H1 (cell line): ENCODE results near the gene TAF11L3. TPM values are rescaled to one million over a fixed set of nuclear protein-coding genes. Genes with fewer than 3 reads are reported as not detected.

Source experiments
- CTCF ChIA-PET: fragments of 300-600 bp; sonication (Branson Sonifier 250); formaldehyde crosslinking; loops from one replicate; lab custom pipeline; 2021; ENCODE audit not compliant: partially characterized antibody; lab: Charles Lee
- POLR2A ChIA-PET: fragments of 300-600 bp; sonication (Branson Sonifier 250); formaldehyde crosslinking; loops from one replicate; lab custom pipeline; 2021; ENCODE audit warnings: inconsistent platforms; ENCODE audit not compliant: partially characterized antibody; lab: Charles Lee
- DNase-seq, 2 experiments: peaks; one replicate each; pipeline versions ENCODE4 v3.0.0 to v3.0.0-alpha.2; 2010 to 2022; ENCODE audit warnings: low spot score in 2 of 2, low read depth in 1 of 2, mixed read lengths in 1 of 2
- FAIRE-seq: peaks from 2 replicates; lab custom pipeline; 2011; peaks lifted over from hg19 to GRCh38; lab: Jason Lieb, UNC
- H2AFZ ChIP-seq: 2 replicates; pipeline ENCODE4 v1.8.1; 2012; ENCODE audit warnings: low read length, inconsistent platforms
- H2AK5ac ChIP-seq: 2 replicates; pipeline ENCODE4 v1.6.1; 2013; ENCODE audit warnings: low read depth, low read length
- H2BK120ac ChIP-seq: replicated peaks from 2 replicates; pipeline ENCODE3; 2013; ENCODE audit warnings: low read depth, low read length, inconsistent platforms
- H2BK12ac ChIP-seq: 2 replicates; pipeline ENCODE4 v1.6.1; 2013; ENCODE audit warnings: low read depth, low read length
- H2BK15ac ChIP-seq: 2 replicates; pipeline ENCODE4 v1.6.1; 2013; ENCODE audit warnings: low read length
- H2BK20ac ChIP-seq: 2 replicates; pipeline ENCODE4 v1.6.1; 2013; ENCODE audit warnings: low read length
- H2BK5ac ChIP-seq: 2 replicates; pipeline ENCODE4 v1.6.1; 2013; ENCODE audit warnings: low read depth, low read length
- H3K14ac ChIP-seq: 2 replicates; pipeline ENCODE4 v1.6.1; 2013; ENCODE audit warnings: inconsistent platforms; ENCODE audit not compliant: insufficient read length
- H3K18ac ChIP-seq: 2 replicates; pipeline ENCODE4 v1.6.1; 2013; ENCODE audit warnings: low read length; ENCODE audit errors: extremely low read depth
- H3K23ac ChIP-seq: 2 replicates; pipeline ENCODE4 v1.6.1; 2013; ENCODE audit warnings: inconsistent platforms; ENCODE audit not compliant: insufficient read length
- H3K23me2 ChIP-seq: 2 replicates; pipeline ENCODE4 v1.6.1; 2013; ENCODE audit warnings: low read depth, low read length
- H3K27ac ChIP-seq: 2 replicates; pipeline ENCODE4 v1.6.1; 2011; ENCODE audit warnings: low read depth, low read length, inconsistent platforms
- H3K27me3 ChIP-seq, 4 experiments: replicated peaks in 1 of 4; 1 replicate in 1 of 4; 2 replicates in 3 of 4; pipeline versions ENCODE4 v1.6.1 to v1.8.1; 2011 to 2013; ENCODE audit warnings: low read length in 3 of 4, mild to moderate bottlenecking in 3 of 4, inconsistent platforms in 2 of 4, mixed read lengths in 2 of 4, moderate library complexity in 1 of 4; ENCODE audit not compliant: control insufficient read depth in 3 of 4, insufficient read depth in 3 of 4; ENCODE audit errors: extremely low read depth in 1 of 4
- H3K36me3 ChIP-seq, 4 experiments: 2 replicates each; pipeline versions ENCODE4 v1.6.1 to v1.8.1; 2011 to 2013; ENCODE audit warnings: mild to moderate bottlenecking in 4 of 4, low read length in 3 of 4, moderate library complexity in 2 of 4, control low read depth in 1 of 4, inconsistent platforms in 1 of 4; ENCODE audit not compliant: insufficient read depth in 4 of 4, control insufficient read depth in 2 of 4
- H3K4ac ChIP-seq: replicated peaks from 2 replicates; pipeline ENCODE3; 2013; ENCODE audit warnings: low read length, low read depth, mixed read lengths, inconsistent platforms; ENCODE audit not compliant: insufficient read length
- H3K4me1 ChIP-seq, 4 experiments: replicated peaks in 1 of 4; 1 replicate in 1 of 4; 2 replicates in 3 of 4; pipeline versions ENCODE4 v1.6.1 to v1.8.1; 2011 to 2013; ENCODE audit warnings: low read length in 3 of 4, inconsistent platforms in 2 of 4, mixed read lengths in 1 of 4; ENCODE audit not compliant: insufficient read depth in 4 of 4, control insufficient read depth in 3 of 4
- H3K4me2 ChIP-seq, 2 experiments: 2 replicates each; pipeline versions ENCODE4 v1.6.1 to v1.8.1; 2011 to 2013; ENCODE audit warnings: low read depth in 2 of 2, low read length in 2 of 2, control low read depth in 1 of 2, inconsistent platforms in 1 of 2, mild to moderate bottlenecking in 1 of 2; ENCODE audit not compliant: insufficient read depth in 1 of 2
- H3K4me3 ChIP-seq, 4 experiments: fragments of 200-600, 300-600 bp in 1 of 4; sonication (generic), shearing (Covaris generic), sonication (Bioruptor Twin) in 1 of 4; 2 replicates each; pipeline versions ENCODE4 v1.5.1 to v1.8.1; 2011 to 2016; ENCODE audit warnings: low read length in 4 of 4, low read depth in 3 of 4, control low read depth in 2 of 4, inconsistent platforms in 2 of 4, mild to moderate bottlenecking in 2 of 4, mixed read lengths in 1 of 4, moderate library complexity in 1 of 4; ENCODE audit not compliant: insufficient read depth in 2 of 4; ENCODE audit errors: extremely low read depth in 1 of 4
- H3K56ac ChIP-seq: replicated peaks from 2 replicates; pipeline ENCODE3; 2013; ENCODE audit warnings: low read depth, mild to moderate bottlenecking, mixed read lengths, low read length, inconsistent platforms; ENCODE audit not compliant: insufficient read length
- H3K79me1 ChIP-seq: 2 replicates; pipeline ENCODE4 v1.6.1; 2013; ENCODE audit warnings: low read depth, low read length, control low read depth
- H3K79me2 ChIP-seq, 2 experiments: 2 replicates each; pipeline versions ENCODE4 v1.6.1 to v1.8.1; 2012 to 2013; ENCODE audit warnings: low read length in 2 of 2, mild to moderate bottlenecking in 2 of 2, inconsistent platforms in 1 of 2; ENCODE audit not compliant: insufficient read depth in 2 of 2, control insufficient read depth in 1 of 2
- H3K9ac ChIP-seq, 4 experiments: replicated peaks in 1 of 4; 1 replicate in 1 of 4; 2 replicates in 3 of 4; pipeline versions ENCODE4 v1.6.1 to v1.8.1; 2011 to 2013; ENCODE audit warnings: low read depth in 3 of 4, low read length in 3 of 4, control low read depth in 2 of 4, mild to moderate bottlenecking in 2 of 4, moderate library complexity in 2 of 4, inconsistent platforms in 1 of 4; ENCODE audit errors: extremely low read depth in 1 of 4
- H3K9me3 ChIP-seq, 2 experiments: 2 replicates each; pipeline versions ENCODE4 v1.6.1 to v1.8.1; 2012 to 2013; ENCODE audit warnings: mild to moderate bottlenecking in 2 of 2, moderate library complexity in 2 of 2, control low read depth in 1 of 2, inconsistent platforms in 1 of 2, low read depth in 1 of 2, low read length in 1 of 2, mixed read lengths in 1 of 2; ENCODE audit not compliant: insufficient read depth in 2 of 2
- H4K20me1 ChIP-seq, 2 experiments: replicated peaks in 1 of 2; 2 replicates each; pipeline versions ENCODE3 to v1.8.1; 2011 to 2013; ENCODE audit warnings: inconsistent platforms in 2 of 2, low read length in 2 of 2, mild to moderate bottlenecking in 1 of 2; ENCODE audit not compliant: insufficient read depth in 2 of 2, control insufficient read depth in 1 of 2
- H4K5ac ChIP-seq: 2 replicates; pipeline ENCODE4 v1.6.1; 2013; ENCODE audit warnings: low read length, low read depth, mixed read lengths, inconsistent platforms; ENCODE audit not compliant: insufficient read length
- H4K8ac ChIP-seq: 2 replicates; pipeline ENCODE4 v1.8.0; 2013; ENCODE audit warnings: mild to moderate bottlenecking, moderate library complexity, low read length, inconsistent platforms; ENCODE audit not compliant: insufficient read depth; ENCODE audit errors: extremely low read depth
- H4K91ac ChIP-seq: replicated peaks from 2 replicates; pipeline ENCODE3; 2013; ENCODE audit warnings: low read length, mixed read lengths, inconsistent platforms; ENCODE audit not compliant: insufficient read length
- FOSL1 ChIP-seq: IDR thresholded peaks from 2 replicates; pipeline ENCODE4 v1.6.1; 2011; ENCODE audit warnings: mild to moderate bottlenecking, low read depth, low read length, moderate library complexity; ENCODE audit not compliant: insufficient read depth
- KDM1A ChIP-seq: fragments of 200-600, 300-600 bp; sonication (generic); IDR thresholded peaks from 2 replicates; pipeline ENCODE4 v1.7.1; 2016; ENCODE audit warnings: mild to moderate bottlenecking, low read length, borderline replicate concordance
- RAD21 ChIP-seq, 2 experiments: IDR thresholded peaks in 1 of 2; conservative IDR thresholded peaks in 1 of 2; 2 replicates each; pipeline ENCODE4 v1.6.1; 2011; ENCODE audit warnings: low read depth in 2 of 2, low read length in 2 of 2, improper control_type of control experiment in 1 of 2, inconsistent platforms in 1 of 2, mild to moderate bottlenecking in 1 of 2, moderate library complexity in 1 of 2
- RBBP5 ChIP-seq: IDR thresholded peaks from 2 replicates; pipeline ENCODE4 v1.7.1; 2012; ENCODE audit warnings: low read depth, mild to moderate bottlenecking, inconsistent platforms, low read length, moderate library complexity, borderline replicate concordance
- SIX5 ChIP-seq: IDR thresholded peaks from 2 replicates; pipeline ENCODE4 v1.6.1; 2011; ENCODE audit warnings: mild to moderate bottlenecking, low read depth, low read length
- WGBS, 2 experiments: shearing (Covaris generic) in 1 of 2; methylation state at CpG; one replicate each; pipeline versions ENCODE4 v1.1.6 to v1.1.7; 2013 to 2015; ENCODE audit warnings: low lambda C conversion rate in 2 of 2, mixed read lengths in 2 of 2, inconsistent platforms in 1 of 2, low coverage in 1 of 2, missing lambda C conversion rate in 1 of 2; ENCODE audit not compliant: insufficient replicate concordance in 2 of 2, insufficient coverage in 1 of 2, insufficient read length in 1 of 2; ENCODE audit errors: extremely low coverage in 1 of 2, missing lambda C conversion rate in 1 of 2; 5-methylcytosine and 5-hydroxymethylcytosine counted together
- polyA plus RNA-seq, 7 experiments: library from polyadenylated mRNA; depleted of rRNA in 3 of 7; stranded (reverse) in 5 of 7; unstranded in 2 of 7; fragments of >200 nt in 5 of 7; fragments of 200-250 nt in 2 of 7; gene quantifications; 1 replicate in 5 of 7; 2 replicates in 1 of 7; 4 replicates in 1 of 7; pipeline versions ENCODE4 v1.2.1 to v1.2.3, GENCODE V29; 2011 to 2013; ENCODE audit warnings: missing spikeins in 2 of 7, mixed read lengths in 2 of 7
- total RNA-seq: library from RNA; stranded (reverse); fragmentation: NEBNext Ultra II Directional; extraction: Animal tissue kit (Norgen Biotek cat#: 25700); gene quantifications from 2 replicates; pipeline ENCODE4 v1.2.1, GENCODE V29; 2021

Gene TAF11L3
- total and polyA plus RNA-seq, 2 of the 8 experiments (the other 6 are each of a cell fraction or from before 2014, with no cell fraction given) = not detected

GRCh38 chr5:17492770-17493169 lies 25.4 kb upstream of the TAF11L3 start:
- H2BK15ac ChIP-seq = no peak overlapping the region
- DNase-seq (no peak), FAIRE-seq (no peak)
- H3K27ac ChIP-seq = no peak overlapping the region
- no peak overlapping the region for H3K4me3 ChIP-seq
- no peak overlapping the region for H2BK20ac ChIP-seq
- H2BK12ac ChIP-seq = no peak overlapping the region
- no peaks in the 10 kb centered on the region for H3K9me3 ChIP-seq
- no peak overlapping the region for H2BK5ac ChIP-seq
- no peak overlapping the region for H3K18ac ChIP-seq
- ChIA-PET CTCF (no interaction called here), POLR2A (no interaction called here)
- H3K4me2 ChIP-seq = no peak overlapping the region
- WGBS, 2 experiments = 94% methylated on average over 3 of the region's 3 CpGs; no CpG with 5 or more reads in 1 of the 2 experiments
- TF ChIP-seq RAD21 (IDR thresholded peaks at IDR 0.05 in 1 of 2, conservative IDR thresholded peaks at IDR 0.05 in 1 of 2; ENCODE audit: low read depth in 2 of 2, low read length in 2 of 2) (no peak), RBBP5 (no peak), KDM1A (peak; percentile 41; the same call in 1 of the 2 replicates), FOSL1 (no peak), SIX5 (no peak)
- H2AFZ ChIP-seq = no peak overlapping the region
- H3K79me2 ChIP-seq = no peaks in the 10 kb centered on the region
- H3K23ac ChIP-seq = no peak overlapping the region
- no peaks in the 10 kb centered on the region for H3K27me3 ChIP-seq
- H3K14ac ChIP-seq = no peak overlapping the region
- no peak overlapping the region for H3K56ac ChIP-seq
- H3K4ac ChIP-seq = no peak overlapping the region
- no peak overlapping the region for H2AK5ac ChIP-seq
- no peaks in the 10 kb centered on the region for H3K36me3 ChIP-seq
- H3K9ac ChIP-seq = no peak overlapping the region
- H2BK120ac ChIP-seq = no peak overlapping the region
- no peaks in the 10 kb centered on the region for H4K20me1 ChIP-seq
- H4K91ac ChIP-seq = no peak overlapping the region
- H3K79me1 ChIP-seq = no peaks in the 10 kb centered on the region
- no peak overlapping the region for H4K5ac ChIP-seq
- peaks cover 0 to 4% (median 0%) of the 10 kb centered on the region in 4 experiments; a peak in 1 of 7 replicates for H3K4me1 ChIP-seq
- H3K23me2 ChIP-seq = no peaks in the 10 kb centered on the region
- no peak overlapping the region for H4K8ac ChIP-seq
